HepG2 (cell line): ENCODE results near the gene ATE1. TPM values are rescaled to one million over a fixed set of nuclear protein-coding genes. Genes with fewer than 3 reads are reported as not detected.

Experiments used
- CERS6 ChIP-seq: sonication (generic); formaldehyde crosslinking; IDR thresholded peaks from 2 replicates; pipeline ENCODE4 v1.5.0; 2020; ENCODE audit warnings: missing genetic modification reagents
- FOSL2 ChIP-seq: sonication (generic); formaldehyde crosslinking; IDR thresholded peaks from 2 replicates; pipeline ENCODE4 v1.4.0; 2020; ENCODE audit warnings: missing genetic modification reagents
- HMGA1 ChIP-seq: sonication (generic); formaldehyde crosslinking; conservative IDR thresholded peaks from 2 replicates; pipeline ENCODE4 v1.4.0; 2020; ENCODE audit warnings: missing genetic modification reagents
- HOXA3 ChIP-seq: sonication (generic); formaldehyde crosslinking; IDR thresholded peaks from 2 replicates; pipeline ENCODE4 v1.5.0; 2020; ENCODE audit warnings: missing genetic modification reagents
- KDM3A ChIP-seq: IDR thresholded peaks from 2 replicates; pipeline ENCODE4 v1.6.1; 2018; ENCODE audit warnings: low read depth, missing compliant biosample characterization
- MXD4 ChIP-seq: IDR thresholded peaks from 2 replicates; pipeline ENCODE4 v1.6.1; 2016; ENCODE audit warnings: mild to moderate bottlenecking, missing biosample characterization, missing genetic modification reagents
- NCOR1 ChIP-seq: fragments of 200-600 bp; sonication (generic); IDR thresholded peaks from 2 replicates; pipeline ENCODE4 v1.7.0; 2017; ENCODE audit warnings: antibody characterized with exemption, low read length, borderline replicate concordance
- NR0B2 ChIP-seq: sonication (generic); formaldehyde crosslinking; IDR thresholded peaks from 2 replicates; pipeline ENCODE4 v1.4.0; 2020; ENCODE audit warnings: mild to moderate bottlenecking, missing genetic modification reagents
- NR2C2 ChIP-seq: sonication (generic); formaldehyde crosslinking; IDR thresholded peaks from 2 replicates; pipeline ENCODE4 v1.4.0; 2020; ENCODE audit warnings: missing genetic modification reagents, mild to moderate bottlenecking, moderate library complexity, borderline replicate concordance
- NR3C1 ChIP-seq: sonication (generic); formaldehyde crosslinking; IDR thresholded peaks from 2 replicates; pipeline ENCODE4 v1.4.0; 2020; ENCODE audit warnings: missing genetic modification reagents
- RNF2 ChIP-seq: fragments of 450-650 bp; conservative IDR thresholded peaks from 2 replicates; pipeline ENCODE4 v1.6.1; 2016; ENCODE audit warnings: low read depth
- RORA ChIP-seq: sonication (generic); formaldehyde crosslinking; IDR thresholded peaks from 2 replicates; pipeline ENCODE4 v1.5.0; 2020; ENCODE audit warnings: mild to moderate bottlenecking, missing genetic modification reagents, moderate library complexity
- SP140L ChIP-seq: sonication (generic); formaldehyde crosslinking; IDR thresholded peaks from 2 replicates; pipeline ENCODE4 v1.4.0; 2020; ENCODE audit warnings: missing genetic modification reagents, borderline replicate concordance
- STAT6 ChIP-seq: sonication (generic); formaldehyde crosslinking; IDR thresholded peaks from 2 replicates; pipeline ENCODE4 v1.4.0; 2020; ENCODE audit warnings: missing genetic modification reagents, mild to moderate bottlenecking, borderline replicate concordance
- TBX3 ChIP-seq: fragments of 450-650 bp; IDR thresholded peaks from 2 replicates; pipeline ENCODE4 v1.6.1; 2017; ENCODE audit warnings: antibody characterized with exemption, mild to moderate bottlenecking, inconsistent platforms, borderline replicate concordance
- ZBTB14 ChIP-seq: sonication (generic); formaldehyde crosslinking; IDR thresholded peaks from 2 replicates; pipeline ENCODE4 v1.4.0; 2020; ENCODE audit warnings: missing genetic modification reagents
- ZBTB7B ChIP-seq: sonication (generic); formaldehyde crosslinking; IDR thresholded peaks from 2 replicates; pipeline ENCODE4 v1.4.0; 2020; ENCODE audit warnings: missing genetic modification reagents
- ZKSCAN8 ChIP-seq: IDR thresholded peaks from 2 replicates; pipeline ENCODE4 v1.6.1; 2016; ENCODE audit warnings: borderline replicate concordance, missing genetic modification reagents, missing compliant biosample characterization
- ZNF251 ChIP-seq: sonication (generic); formaldehyde crosslinking; IDR thresholded peaks from 2 replicates; pipeline ENCODE4 v1.9.0; 2021; ENCODE audit warnings: mild to moderate bottlenecking, missing genetic modification reagents
- ZNF503 ChIP-seq: sonication (generic); formaldehyde crosslinking; IDR thresholded peaks from 2 replicates; pipeline ENCODE4 v1.4.0; 2020; ENCODE audit warnings: missing genetic modification reagents
- ZNF605 ChIP-seq: sonication (generic); formaldehyde crosslinking; IDR thresholded peaks from 2 replicates; pipeline ENCODE4 v1.8.0; 2022; ENCODE audit warnings: mild to moderate bottlenecking, missing genetic modification reagents
- ZNF691 ChIP-seq: sonication (generic); formaldehyde crosslinking; IDR thresholded peaks from 2 replicates; pipeline ENCODE4 v1.4.0; 2020; ENCODE audit warnings: missing genetic modification reagents, low read depth, mild to moderate bottlenecking, borderline replicate concordance
- ZNF724P ChIP-seq: sonication (generic); formaldehyde crosslinking; IDR thresholded peaks from 2 replicates; pipeline ENCODE4 v1.8.0; 2022; ENCODE audit warnings: missing genetic modification reagents, borderline replicate concordance
- polyA plus RNA-seq, 8 experiments: library from polyadenylated mRNA; depleted of rRNA in 3 of 8; stranded (reverse) in 7 of 8; unstranded in 1 of 8; fragments of >200 nt; fragmentation: Illumina TruSeq in 4 of 8; extraction: Trizol in 4 of 8; gene quantifications; 2 replicates each; pipeline versions ENCODE4 v1.2.1 to v1.2.3, GENCODE V29; 2011 to 2016; ENCODE audit warnings: low read depth in 4 of 8, missing spikeins in 1 of 8, mixed read lengths in 1 of 8; ENCODE audit not compliant: insufficient read depth in 1 of 8
- total RNA-seq, 5 experiments: library from RNA; depleted of rRNA; stranded (reverse); fragments of >200 nt; fragmentation: Illumina TruSeq; extraction: Trizol; gene quantifications; 2 replicates each; pipeline ENCODE4 v1.2.3, GENCODE V29; 2016; ENCODE audit warnings: low read depth in 1 of 5

ATE1 gene
- total and polyA plus RNA-seq, 2 of the 13 experiments (the other 11 are each of a cell fraction or from before 2014, with no cell fraction given), result 17.5 to 42.2 TPM

GRCh38 chr10:121974019-121974534 is 46.2 kb upstream of the ATE1 start (continued):
- TF ChIP-seq FOSL2 (CRISPR knock-in tag), result peak; percentile 18; the same call in 1 of the 2 replicates
- TF ChIP-seq NCOR1, result no peak
- TF ChIP-seq ZBTB7B (CRISPR knock-in tag), result peak; percentile 32; the same call in 1 of the 2 replicates
- peak; percentile 50; the same call in 1 of the 2 replicates for TF ChIP-seq NR0B2 (CRISPR knock-in tag)
- 0 out of 2 replicates have a peak, but pooled peaks have one; percentile 26 for TF ChIP-seq KDM3A
- no peak for TF ChIP-seq ZNF605 (CRISPR knock-in tag)
- no peak for TF ChIP-seq ZBTB14 (CRISPR knock-in tag)
- TF ChIP-seq RNF2, result no peak
- TF ChIP-seq ZNF724P (CRISPR knock-in tag), result 0 out of 2 replicates have a peak, but pooled peaks have one; percentile 43
- no peak for TF ChIP-seq HOXA3 (CRISPR knock-in tag)
- TF ChIP-seq STAT6 (CRISPR knock-in tag), result no peak
- TF ChIP-seq TBX3, result no peak
- no peak for TF ChIP-seq HMGA1
- no peak for TF ChIP-seq ZNF691 (CRISPR knock-in tag)
- no peak for TF ChIP-seq SP140L (CRISPR knock-in tag)
- TF ChIP-seq ZNF503, result no peak
- no peak for TF ChIP-seq CERS6 (CRISPR knock-in tag)
- 0 out of 2 replicates have a peak, but pooled peaks have one; percentile 37 for TF ChIP-seq ZKSCAN8 (CRISPR knock-in tag)
- no peak for TF ChIP-seq NR3C1
- 0 out of 2 replicates have a peak, but pooled peaks have one; percentile 36 for TF ChIP-seq MXD4 (CRISPR knock-in tag)
- peak; percentile 5; the same call in 1 of the 2 replicates for TF ChIP-seq NR2C2 (CRISPR knock-in tag)
- TF ChIP-seq RORA, result no peak; the same call in 1 of the 2 replicates
- TF ChIP-seq ZNF251 (CRISPR knock-in tag), result no peak
